Measurements from ENCODE around the gene MEF2D.

Gene MEF2D

DNA sequence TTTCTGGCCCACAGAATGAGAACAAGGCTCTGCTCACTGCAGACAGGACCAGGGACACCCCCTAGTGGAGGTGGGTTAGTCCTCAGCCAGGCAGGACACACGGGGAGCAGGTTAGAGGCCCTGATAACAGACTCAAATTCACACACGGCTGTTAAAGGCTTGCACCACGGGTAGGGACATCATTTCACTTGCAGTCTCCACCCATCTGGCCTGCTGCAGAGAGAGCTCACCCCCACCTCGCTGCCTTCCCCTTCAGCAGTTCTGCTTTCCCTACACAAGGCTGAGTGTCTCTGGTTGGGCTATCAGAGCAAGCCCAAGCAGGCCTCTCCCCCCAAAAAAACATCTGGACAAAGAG lies 20.6 kb downstream of the MEF2D start:
- Histone ChIP-seq H3K4me3 (ENCODE audit: severe bottlenecking) (no peak overlapping the region), H3K27me3 (ENCODE audit: insufficient read depth, poor library complexity, severe bottlenecking) (no peaks in the 10 kb centered on the region), H3K36me3 (ENCODE audit: low read depth) (peaks cover 90% of the 10 kb centered on the region), H3K4me1 (ENCODE audit: insufficient read depth, poor library complexity, severe bottlenecking) (no peaks in the 10 kb centered on the region), H3K27ac (ENCODE audit: poor library complexity, severe bottlenecking) (no peak overlapping the region), H3K9me3 (ENCODE audit: severe bottlenecking) (no peaks in the 10 kb centered on the region)
- TF ChIP-seq, protein P1, sequence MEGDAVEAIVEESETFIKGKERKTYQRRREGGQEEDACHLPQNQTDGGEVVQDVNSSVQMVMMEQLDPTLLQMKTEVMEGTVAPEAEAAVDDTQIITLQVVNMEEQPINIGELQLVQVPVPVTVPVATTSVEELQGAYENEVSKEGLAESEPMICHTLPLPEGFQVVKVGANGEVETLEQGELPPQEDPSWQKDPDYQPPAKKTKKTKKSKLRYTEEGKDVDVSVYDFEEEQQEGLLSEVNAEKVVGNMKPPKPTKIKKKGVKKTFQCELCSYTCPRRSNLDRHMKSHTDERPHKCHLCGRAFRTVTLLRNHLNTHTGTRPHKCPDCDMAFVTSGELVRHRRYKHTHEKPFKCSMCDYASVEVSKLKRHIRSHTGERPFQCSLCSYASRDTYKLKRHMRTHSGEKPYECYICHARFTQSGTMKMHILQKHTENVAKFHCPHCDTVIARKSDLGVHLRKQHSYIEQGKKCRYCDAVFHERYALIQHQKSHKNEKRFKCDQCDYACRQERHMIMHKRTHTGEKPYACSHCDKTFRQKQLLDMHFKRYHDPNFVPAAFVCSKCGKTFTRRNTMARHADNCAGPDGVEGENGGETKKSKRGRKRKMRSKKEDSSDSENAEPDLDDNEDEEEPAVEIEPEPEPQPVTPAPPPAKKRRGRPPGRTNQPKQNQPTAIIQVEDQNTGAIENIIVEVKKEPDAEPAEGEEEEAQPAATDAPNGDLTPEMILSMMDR (IDR thresholded peaks at IDR 0.05; ENCODE audit: poor library complexity, severe bottlenecking) = no peak
- ATAC-seq (ENCODE audit: low read depth) (peak; percentile 28; the same call in 1 of the 3 replicates), DNase-seq (ENCODE audit: low spot score) (no peak)

DNA sequence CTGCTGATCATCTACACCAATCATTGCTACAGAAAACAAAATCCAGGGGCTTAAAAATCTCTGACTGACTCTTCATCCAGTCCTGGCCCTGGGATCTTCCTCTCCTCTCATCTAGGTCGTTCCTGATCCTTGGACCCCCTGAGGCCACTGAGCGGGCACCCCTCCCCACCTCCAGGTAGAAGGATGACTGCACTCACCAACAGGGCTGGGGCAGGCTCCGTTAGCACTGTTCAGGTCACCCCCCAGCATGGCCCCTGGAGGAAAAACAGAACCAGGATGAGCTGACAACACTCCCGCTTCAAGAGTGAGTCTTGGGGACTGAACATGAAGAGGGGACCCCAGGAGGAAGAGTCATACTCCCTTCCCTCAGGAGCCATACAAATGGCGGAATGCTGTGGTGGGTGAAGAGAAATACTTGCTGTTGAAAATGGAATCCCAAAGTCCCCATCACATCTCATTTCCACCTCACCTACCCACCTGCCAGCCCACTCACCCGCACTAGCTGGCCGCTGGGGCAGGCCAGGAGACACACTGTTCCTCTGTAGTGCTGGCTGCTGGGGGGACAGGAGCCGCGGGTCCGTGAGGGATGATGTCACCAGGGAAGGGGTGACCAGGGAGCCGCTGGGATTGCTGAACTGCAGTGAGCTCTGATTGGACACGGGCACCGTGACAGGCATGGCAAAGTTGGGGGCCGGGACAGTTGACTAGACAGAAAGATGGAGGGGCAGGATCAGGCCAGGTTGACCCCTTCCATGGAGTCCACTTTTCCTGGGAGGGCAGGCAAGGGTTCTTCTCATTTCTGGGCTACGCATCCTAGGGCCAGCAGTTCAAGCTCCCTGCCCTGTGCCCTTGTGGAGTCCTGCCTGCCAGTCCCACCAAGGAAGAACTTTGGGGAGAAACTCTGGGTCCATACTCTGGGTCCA lies 21.2 kb downstream of the MEF2D start:
- no peaks in the 10 kb centered on the region for H3K27me3 ChIP-seq (ENCODE audit: insufficient read depth, poor library complexity, severe bottlenecking)
- no peaks in the 10 kb centered on the region for H3K9me3 ChIP-seq (ENCODE audit: severe bottlenecking)
- H3K4me1 ChIP-seq (ENCODE audit: insufficient read depth, poor library complexity, severe bottlenecking) = no peaks in the 10 kb centered on the region
- peaks cover 97% of the 10 kb centered on the region for H3K36me3 ChIP-seq (ENCODE audit: low read depth)
- TF ChIP-seq, protein P1 (IDR thresholded peaks at IDR 0.05; ENCODE audit: poor library complexity, severe bottlenecking) = no peak
- H3K27ac ChIP-seq (ENCODE audit: poor library complexity, severe bottlenecking) = no peak overlapping the region
- H3K4me3 ChIP-seq (ENCODE audit: severe bottlenecking) = no peak overlapping the region
- no peak for ATAC-seq (ENCODE audit: low read depth)
- no peak for DNase-seq (ENCODE audit: low spot score)

DNA sequence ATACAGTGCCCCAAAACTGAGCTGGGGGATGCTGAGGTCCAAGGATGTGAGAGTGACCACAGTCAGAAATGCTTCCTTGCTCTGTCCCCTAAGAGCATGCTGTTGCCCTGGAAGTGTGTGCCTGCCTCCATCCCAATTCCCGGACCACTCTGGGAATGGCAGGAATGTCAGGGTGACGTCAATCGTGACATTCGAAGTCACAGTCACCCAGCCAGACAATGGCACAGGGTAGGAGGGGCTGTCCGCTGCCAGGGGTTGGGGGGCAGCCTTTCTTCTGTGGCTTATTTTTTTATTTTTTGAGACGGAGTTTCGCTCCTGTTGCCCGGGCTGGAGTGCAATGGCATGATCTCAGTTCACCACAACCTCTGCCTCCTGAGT lies 22.3 kb downstream of the MEF2D start:
- no peaks in the 10 kb centered on the region for H3K4me1 ChIP-seq (ENCODE audit: insufficient read depth, poor library complexity, severe bottlenecking)
- TF ChIP-seq, protein P1 (IDR thresholded peaks at IDR 0.05; ENCODE audit: poor library complexity, severe bottlenecking) = no peak
- no peak for DNase-seq (ENCODE audit: low spot score)
- H3K36me3 ChIP-seq (ENCODE audit: low read depth) = peaks cover 98% of the 10 kb centered on the region
- H3K27me3 ChIP-seq (ENCODE audit: insufficient read depth, poor library complexity, severe bottlenecking) = no peaks in the 10 kb centered on the region
- no peaks in the 10 kb centered on the region for H3K9me3 ChIP-seq (ENCODE audit: severe bottlenecking)
- H3K27ac ChIP-seq (ENCODE audit: poor library complexity, severe bottlenecking) = no peak overlapping the region
- H3K4me3 ChIP-seq (ENCODE audit: severe bottlenecking) = no peak overlapping the region
- ATAC-seq (ENCODE audit: low read depth) = no peak

DNA sequence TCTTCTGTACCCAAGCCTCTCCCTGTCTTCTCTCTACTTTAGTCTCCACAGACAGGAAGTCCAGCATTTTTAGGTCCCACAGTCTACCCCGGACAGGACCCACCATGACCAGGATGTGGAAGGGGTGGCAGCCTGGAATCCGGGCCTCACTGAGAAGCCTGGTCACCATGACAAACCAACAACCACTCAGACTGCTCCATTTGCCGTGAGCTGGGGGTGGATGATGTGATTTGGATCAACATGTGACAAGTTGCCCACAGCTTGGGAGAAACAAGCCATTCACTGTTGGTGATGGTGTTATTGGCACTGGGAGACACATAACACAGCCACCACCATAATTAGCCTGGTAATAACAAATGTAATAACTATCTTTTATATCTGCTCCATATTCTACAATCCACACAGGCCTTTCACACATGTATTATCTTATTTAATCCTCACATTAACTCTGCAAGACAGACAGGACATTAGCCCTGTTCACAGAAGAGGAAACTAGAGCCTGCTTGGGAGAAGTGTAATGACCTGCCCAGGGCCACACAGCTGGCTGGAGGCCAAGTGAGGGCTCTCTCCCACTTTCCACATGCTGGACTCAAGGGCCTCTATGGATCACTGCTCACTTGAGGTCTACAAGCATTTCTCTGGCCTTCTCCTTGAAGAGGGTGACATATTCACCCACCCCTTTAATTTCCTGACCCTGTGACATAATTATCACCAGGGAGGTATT lies 22.9 kb downstream of the MEF2D start:
- no peaks in the 10 kb centered on the region for H3K4me1 ChIP-seq (ENCODE audit: insufficient read depth, poor library complexity, severe bottlenecking)
- H3K27me3 ChIP-seq (ENCODE audit: insufficient read depth, poor library complexity, severe bottlenecking) = no peaks in the 10 kb centered on the region
- no peak overlapping the region for H3K4me3 ChIP-seq (ENCODE audit: severe bottlenecking)
- H3K27ac ChIP-seq (ENCODE audit: poor library complexity, severe bottlenecking) = no peak overlapping the region
- ATAC-seq (ENCODE audit: low read depth) = no peak
- H3K9me3 ChIP-seq (ENCODE audit: severe bottlenecking) = no peaks in the 10 kb centered on the region
- DNase-seq (ENCODE audit: low spot score) = no peak
- H3K36me3 ChIP-seq (ENCODE audit: low read depth) = peaks cover 98% of the 10 kb centered on the region
- TF ChIP-seq, protein P1 (IDR thresholded peaks at IDR 0.05; ENCODE audit: poor library complexity, severe bottlenecking) = no peak
